ENCODE measurements around the gene P3R3URF.

P3R3URF gene

GRCh38 chr1:46205141-46205540 is 28.9 kb upstream of the P3R3URF start:
- TF ChIP-seq, protein P1, sequence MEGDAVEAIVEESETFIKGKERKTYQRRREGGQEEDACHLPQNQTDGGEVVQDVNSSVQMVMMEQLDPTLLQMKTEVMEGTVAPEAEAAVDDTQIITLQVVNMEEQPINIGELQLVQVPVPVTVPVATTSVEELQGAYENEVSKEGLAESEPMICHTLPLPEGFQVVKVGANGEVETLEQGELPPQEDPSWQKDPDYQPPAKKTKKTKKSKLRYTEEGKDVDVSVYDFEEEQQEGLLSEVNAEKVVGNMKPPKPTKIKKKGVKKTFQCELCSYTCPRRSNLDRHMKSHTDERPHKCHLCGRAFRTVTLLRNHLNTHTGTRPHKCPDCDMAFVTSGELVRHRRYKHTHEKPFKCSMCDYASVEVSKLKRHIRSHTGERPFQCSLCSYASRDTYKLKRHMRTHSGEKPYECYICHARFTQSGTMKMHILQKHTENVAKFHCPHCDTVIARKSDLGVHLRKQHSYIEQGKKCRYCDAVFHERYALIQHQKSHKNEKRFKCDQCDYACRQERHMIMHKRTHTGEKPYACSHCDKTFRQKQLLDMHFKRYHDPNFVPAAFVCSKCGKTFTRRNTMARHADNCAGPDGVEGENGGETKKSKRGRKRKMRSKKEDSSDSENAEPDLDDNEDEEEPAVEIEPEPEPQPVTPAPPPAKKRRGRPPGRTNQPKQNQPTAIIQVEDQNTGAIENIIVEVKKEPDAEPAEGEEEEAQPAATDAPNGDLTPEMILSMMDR (conservative IDR thresholded peaks at IDR 0.05; ENCODE audit: low read length) = no peak
- no peak for TF ChIP-seq EZH2phosphoT487 (IDR thresholded peaks at IDR 0.05; ENCODE audit: borderline replicate concordance)
- no peaks in the 10 kb centered on the region for H3K9me3 ChIP-seq (ENCODE audit: insufficient read depth, low read depth, low read length)
- no peaks in the 10 kb centered on the region for H3K9me2 ChIP-seq (replicated peaks; ENCODE audit: low read depth, low read length)
- no peak overlapping the region for H3K9ac ChIP-seq (ENCODE audit: low read depth, low read length, poor library complexity, severe bottlenecking)
- no peaks in the 10 kb centered on the region for H4K20me1 ChIP-seq (ENCODE audit: insufficient read depth, low read length, poor library complexity, severe bottlenecking)
- H3F3A ChIP-seq (ENCODE audit: low read depth) = no peaks in the 10 kb centered on the region
- H3K79me2 ChIP-seq (ENCODE audit: insufficient read depth, low read length) = no peaks in the 10 kb centered on the region
- H3K4me3 ChIP-seq (ENCODE audit: low read length, poor library complexity, severe bottlenecking) = no peak overlapping the region
- H3K4me2 ChIP-seq (ENCODE audit: low read depth, low read length, poor library complexity, severe bottlenecking) = no peak overlapping the region
- H2AFZ ChIP-seq (ENCODE audit: low read length) = no peak overlapping the region
- no peaks in the 10 kb centered on the region for H3K36me3 ChIP-seq (ENCODE audit: insufficient read depth, low read length)
- H3K27me3 ChIP-seq (ENCODE audit: insufficient read depth, low read length, poor library complexity, severe bottlenecking) = no peaks in the 10 kb centered on the region
- no peaks in the 10 kb centered on the region for H3K4me1 ChIP-seq (ENCODE audit: insufficient read depth, low read length, poor library complexity, severe bottlenecking)

DNA sequence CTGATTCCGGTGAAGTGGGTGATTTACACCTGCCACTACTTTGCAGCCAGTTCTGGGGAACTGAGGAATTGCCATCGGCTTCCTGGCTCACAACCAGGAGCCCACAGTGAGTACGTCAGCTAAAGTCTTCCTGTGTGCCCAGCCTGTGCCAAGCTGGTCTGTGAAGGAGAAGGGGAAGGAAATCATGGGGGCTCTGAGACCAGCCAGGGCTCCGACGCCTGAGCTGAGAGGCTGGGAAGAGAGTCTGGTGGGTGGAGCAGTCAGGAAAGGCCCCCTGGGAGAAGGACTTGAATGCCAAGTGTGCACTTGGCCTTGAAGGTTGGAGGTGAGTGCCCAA is 28.1 kb upstream of the P3R3URF start:
- Histone ChIP-seq H4K20me1 (ENCODE audit: insufficient read depth, low read length, poor library complexity, severe bottlenecking) (no peaks in the 10 kb centered on the region), H3K4me3 (ENCODE audit: low read length, poor library complexity, severe bottlenecking) (no peak overlapping the region), H3K9me3 (ENCODE audit: insufficient read depth, low read depth, low read length) (no peaks in the 10 kb centered on the region), H3K4me1 (ENCODE audit: insufficient read depth, low read length, poor library complexity, severe bottlenecking) (peaks cover under 1% of the 10 kb centered on the region), H2AFZ (ENCODE audit: low read length) (no peak overlapping the region), H3K9ac (ENCODE audit: low read depth, low read length, poor library complexity, severe bottlenecking) (no peak overlapping the region), H3F3A (ENCODE audit: low read depth) (no peaks in the 10 kb centered on the region), H3K36me3 (ENCODE audit: insufficient read depth, low read length) (no peaks in the 10 kb centered on the region), H3K27me3 (ENCODE audit: insufficient read depth, low read length, poor library complexity, severe bottlenecking) (no peaks in the 10 kb centered on the region), H3K79me2 (ENCODE audit: insufficient read depth, low read length) (no peaks in the 10 kb centered on the region), H3K4me2 (ENCODE audit: low read depth, low read length, poor library complexity, severe bottlenecking) (no peak overlapping the region), H3K9me2 (replicated peaks; ENCODE audit: low read depth, low read length) (no peaks in the 10 kb centered on the region)
- TF ChIP-seq, protein P1 (conservative IDR thresholded peaks at IDR 0.05; ENCODE audit: low read length) = no peak
- no peak for TF ChIP-seq EZH2phosphoT487 (IDR thresholded peaks at IDR 0.05; ENCODE audit: borderline replicate concordance)

DNA sequence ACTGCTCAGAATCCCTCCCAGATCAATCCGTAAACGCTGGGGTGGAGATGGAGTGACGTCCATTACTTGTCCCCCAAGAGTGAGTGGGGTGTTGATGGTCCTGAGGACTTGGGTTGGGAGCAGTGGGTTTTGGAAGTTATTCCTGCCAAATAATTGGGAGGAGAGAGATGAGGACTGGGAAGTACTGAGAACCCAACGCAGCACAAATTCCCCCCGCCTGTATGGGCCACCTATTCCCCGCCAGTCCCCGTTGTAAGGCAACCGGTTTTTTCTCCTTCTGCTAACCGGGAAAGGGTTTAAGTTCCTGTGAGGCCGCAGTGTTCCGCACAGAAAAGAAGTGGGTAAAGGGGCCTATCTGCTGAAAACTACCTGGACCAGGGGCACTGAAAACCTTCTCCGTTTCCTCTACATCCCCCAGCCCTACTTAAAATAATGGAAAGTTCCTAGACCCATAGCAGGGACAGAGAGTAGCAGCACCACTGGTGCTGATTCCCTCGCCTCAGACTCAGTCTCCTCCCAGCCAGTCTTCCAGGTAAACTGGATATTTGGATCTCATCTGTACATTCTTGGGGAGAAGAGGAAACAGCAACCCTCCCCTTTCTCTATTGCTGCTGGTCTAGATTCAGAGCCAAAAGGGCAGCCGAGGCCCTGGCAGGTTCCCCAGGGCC is 27.6 kb upstream of the P3R3URF start:
- H3K36me3 ChIP-seq (ENCODE audit: insufficient read depth, low read length) = no peaks in the 10 kb centered on the region
- H3F3A ChIP-seq (ENCODE audit: low read depth) = no peaks in the 10 kb centered on the region
- no peaks in the 10 kb centered on the region for H3K9me3 ChIP-seq (ENCODE audit: insufficient read depth, low read depth, low read length)
- no peaks in the 10 kb centered on the region for H3K9me2 ChIP-seq (replicated peaks; ENCODE audit: low read depth, low read length)
- H3K4me2 ChIP-seq (ENCODE audit: low read depth, low read length, poor library complexity, severe bottlenecking) = peak overlapping the region; percentile 41
- TF ChIP-seq, protein P1 (conservative IDR thresholded peaks at IDR 0.05; ENCODE audit: low read length) = no peak
- H3K4me3 ChIP-seq (ENCODE audit: low read length, poor library complexity, severe bottlenecking) = no peak overlapping the region
- no peaks in the 10 kb centered on the region for H3K27me3 ChIP-seq (ENCODE audit: insufficient read depth, low read length, poor library complexity, severe bottlenecking)
- H3K4me1 ChIP-seq (ENCODE audit: insufficient read depth, low read length, poor library complexity, severe bottlenecking) = peaks cover 4% of the 10 kb centered on the region
- H4K20me1 ChIP-seq (ENCODE audit: insufficient read depth, low read length, poor library complexity, severe bottlenecking) = no peaks in the 10 kb centered on the region
- no peaks in the 10 kb centered on the region for H3K79me2 ChIP-seq (ENCODE audit: insufficient read depth, low read length)
- H2AFZ ChIP-seq (ENCODE audit: low read length) = peak overlapping the region; percentile 72; the same call in 1 of the 2 replicates
- no peak overlapping the region for H3K9ac ChIP-seq (ENCODE audit: low read depth, low read length, poor library complexity, severe bottlenecking)

All from Loucy (cell line).